ENCODE data around the gene KRT14. TPM values are rescaled to one million over a fixed set of nuclear protein-coding genes. Genes with fewer than 3 reads are reported as not detected.

KRT14 gene
- total RNA-seq, 1 experiment from 2014 or later: not detected

GRCh38 chr17:41547921-41548843, 38.5 kb downstream of the KRT14 start:
- Histone ChIP-seq H3K27me3 (replicated peaks; ENCODE audit: control insufficient read depth, insufficient read depth, low read length) (no peaks in the 10 kb centered on the region), H3K4me1 (peaks cover 46% of the 10 kb centered on the region), H3K9me3 (no peaks in the 10 kb centered on the region), H3K36me3 (ENCODE audit: control insufficient read depth, insufficient read depth, low read length) (no peaks in the 10 kb centered on the region), H3K4me3 (ENCODE audit: low read depth, low read length) (no peak overlapping the region)
- Mint-ChIP-seq H3K9me3 (ENCODE audit: unreplicated experiment) (peaks cover 19% of the 10 kb centered on the region), H3K27ac (ENCODE audit: unreplicated experiment) (peak overlapping the region; percentile 77), H3K4me1 (ENCODE audit: low read depth, unreplicated experiment) (peaks cover 41% of the 10 kb centered on the region), H3K27me3 (ENCODE audit: insufficient read depth, unreplicated experiment) (no peaks in the 10 kb centered on the region), H3K4me3 (ENCODE audit: unreplicated experiment) (no peak overlapping the region), H3K36me3 (ENCODE audit: insufficient read depth, unreplicated experiment) (peaks cover 9% of the 10 kb centered on the region)
- CTCF ChIA-PET: interaction anchor here (0.7 to 4.6 kb wide), 33 partner anchors 8 to 745 kb away, joined by 3 to 66 read pairs (median 4); partner anchors contain the start of gene KRT19
- TF ChIP-seq CTCF (IDR thresholded peaks at IDR 0.05; ENCODE audit: insufficient read depth in 1 of 2, low read depth in 1 of 2, low read length in 1 of 2, severe bottlenecking in 1 of 2, unreplicated experiment in 1 of 2): no peak
- POLR2A ChIA-PET: interaction anchor here (1.9 to 2.0 kb wide), 2 partner anchors 19 to 20 kb away, joined by 9 to 24 read pairs; partner anchors contain the start of gene KRT19
- DNase-seq: no peak
- intact Hi-C loops (cut with micrococcal nuclease; ENCODE audit: unreplicated experiment): no loop called here
- no TSS peak for BruUV-seq (replicated peaks)

DNA sequence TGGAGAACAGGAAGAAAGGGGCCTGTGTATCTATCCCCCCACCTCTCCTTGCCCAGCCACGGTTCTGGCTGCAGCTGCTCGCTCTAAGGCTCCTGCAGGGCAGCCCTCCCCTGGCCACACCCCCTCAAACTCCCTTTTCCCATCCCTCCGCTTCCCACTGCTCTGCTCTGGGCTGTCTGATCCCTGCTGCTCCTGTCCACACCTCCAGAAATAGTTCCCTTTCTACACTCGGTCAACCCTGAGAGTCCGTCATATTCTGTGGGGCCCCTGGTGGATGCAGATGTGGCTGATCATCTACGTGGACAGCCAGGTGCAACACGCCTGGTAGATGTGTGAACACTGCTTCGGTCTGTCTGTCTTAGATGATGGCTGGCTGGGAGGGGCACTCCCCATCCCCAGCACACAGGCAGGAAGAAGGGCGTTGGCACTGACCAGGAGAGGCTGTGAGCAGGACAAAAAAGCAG, 39.3 kb downstream of the KRT14 start:
- ChIA-PET CTCF (interaction anchor here (0.5 to 4.6 kb wide), 4 partner anchors 25 to 115 kb away, joined by 3 to 66 read pairs (median 35); no protein-coding TSS in a partner anchor), POLR2A (no interaction called here)
- Histone ChIP-seq H3K4me1 (peaks cover 54% of the 10 kb centered on the region), H3K36me3 (ENCODE audit: control insufficient read depth, insufficient read depth, low read length) (no peaks in the 10 kb centered on the region), H3K4me3 (ENCODE audit: low read depth, low read length) (no peak overlapping the region), H3K9me3 (no peaks in the 10 kb centered on the region), H3K27me3 (replicated peaks; ENCODE audit: control insufficient read depth, insufficient read depth, low read length) (no peaks in the 10 kb centered on the region)
- DNase-seq: no peak
- BruUV-seq (replicated peaks): no TSS peak
- Mint-ChIP-seq H3K4me3 (ENCODE audit: unreplicated experiment) (no peak overlapping the region), H3K27me3 (ENCODE audit: insufficient read depth, unreplicated experiment) (no peaks in the 10 kb centered on the region), H3K9me3 (ENCODE audit: unreplicated experiment) (peaks cover 19% of the 10 kb centered on the region), H3K4me1 (ENCODE audit: low read depth, unreplicated experiment) (peaks cover 47% of the 10 kb centered on the region), H3K27ac (ENCODE audit: unreplicated experiment) (peak overlapping the region; percentile 77), H3K36me3 (ENCODE audit: insufficient read depth, unreplicated experiment) (peaks cover 9% of the 10 kb centered on the region)
- no peak for TF ChIP-seq CTCF (IDR thresholded peaks at IDR 0.05; ENCODE audit: insufficient read depth in 1 of 2, low read depth in 1 of 2, low read length in 1 of 2, severe bottlenecking in 1 of 2, unreplicated experiment in 1 of 2)
- intact Hi-C loops (cut with micrococcal nuclease; ENCODE audit: unreplicated experiment): no loop called here

GRCh38 chr17:41546819-41547218, 39.9 kb downstream of the KRT14 start:
- POLR2A ChIA-PET: no interaction called here
- no peak overlapping the region for H3K4me3 ChIP-seq (ENCODE audit: low read depth, low read length)
- peaks cover 19% of the 10 kb centered on the region for H3K9me3 Mint-ChIP-seq (ENCODE audit: unreplicated experiment)

More at GRCh38 chr17:41546819-41547218, 39.9 kb downstream of the KRT14 start:
- no peak for TF ChIP-seq CTCF (IDR thresholded peaks at IDR 0.05; ENCODE audit: insufficient read depth in 1 of 2, low read depth in 1 of 2, low read length in 1 of 2, severe bottlenecking in 1 of 2, unreplicated experiment in 1 of 2)
- Histone ChIP-seq H3K36me3 (ENCODE audit: control insufficient read depth, insufficient read depth, low read length) (no peaks in the 10 kb centered on the region), H3K27me3 (replicated peaks; ENCODE audit: control insufficient read depth, insufficient read depth, low read length) (no peaks in the 10 kb centered on the region), H3K9me3 (no peaks in the 10 kb centered on the region), H3K4me1 (peaks cover 59% of the 10 kb centered on the region)
- Mint-ChIP-seq H3K4me3 (ENCODE audit: unreplicated experiment) (no peak overlapping the region), H3K4me1 (ENCODE audit: low read depth, unreplicated experiment) (peaks cover 52% of the 10 kb centered on the region), H3K27ac (ENCODE audit: unreplicated experiment) (no peak overlapping the region), H3K27me3 (ENCODE audit: insufficient read depth, unreplicated experiment) (no peaks in the 10 kb centered on the region), H3K36me3 (ENCODE audit: insufficient read depth, unreplicated experiment) (peaks cover 9% of the 10 kb centered on the region)
- intact Hi-C loops (cut with micrococcal nuclease; ENCODE audit: unreplicated experiment): no loop called here
- no peak for DNase-seq
- no TSS peak for BruUV-seq (replicated peaks)
- CTCF ChIA-PET: interaction anchor here (0.5 to 1.1 kb wide), 2 partner anchors 25 to 101 kb away, joined by 3 to 10 read pairs; no protein-coding TSS in a partner anchor
